Esophagus squamous epithelium (tissue), 4 donors: Measurements from ENCODE around the gene MAGI1.

Experiments
- POLR2A ChIP-seq, 4 donors: fragments of 450-650 bp; IDR thresholded peaks; one replicate each; pipeline ENCODE4 v1.6.1; 2017; ENCODE audit warnings: antibody characterized with exemption in 4 of 4, mild to moderate bottlenecking in 4 of 4, moderate library complexity in 3 of 4
- TF ChIP-seq, protein P1 (sequence below), 6 experiments: fragments of 450-650 bp in 4 of 6; fragments of 200-600 bp in 2 of 6; sonication (generic) in 2 of 6; IDR thresholded peaks; one replicate each; pipeline ENCODE4 v1.5.1; 2016 to 2019; ENCODE audit warnings: antibody characterized with exemption in 6 of 6, mild to moderate bottlenecking in 4 of 6, moderate library complexity in 4 of 6

DNA sequence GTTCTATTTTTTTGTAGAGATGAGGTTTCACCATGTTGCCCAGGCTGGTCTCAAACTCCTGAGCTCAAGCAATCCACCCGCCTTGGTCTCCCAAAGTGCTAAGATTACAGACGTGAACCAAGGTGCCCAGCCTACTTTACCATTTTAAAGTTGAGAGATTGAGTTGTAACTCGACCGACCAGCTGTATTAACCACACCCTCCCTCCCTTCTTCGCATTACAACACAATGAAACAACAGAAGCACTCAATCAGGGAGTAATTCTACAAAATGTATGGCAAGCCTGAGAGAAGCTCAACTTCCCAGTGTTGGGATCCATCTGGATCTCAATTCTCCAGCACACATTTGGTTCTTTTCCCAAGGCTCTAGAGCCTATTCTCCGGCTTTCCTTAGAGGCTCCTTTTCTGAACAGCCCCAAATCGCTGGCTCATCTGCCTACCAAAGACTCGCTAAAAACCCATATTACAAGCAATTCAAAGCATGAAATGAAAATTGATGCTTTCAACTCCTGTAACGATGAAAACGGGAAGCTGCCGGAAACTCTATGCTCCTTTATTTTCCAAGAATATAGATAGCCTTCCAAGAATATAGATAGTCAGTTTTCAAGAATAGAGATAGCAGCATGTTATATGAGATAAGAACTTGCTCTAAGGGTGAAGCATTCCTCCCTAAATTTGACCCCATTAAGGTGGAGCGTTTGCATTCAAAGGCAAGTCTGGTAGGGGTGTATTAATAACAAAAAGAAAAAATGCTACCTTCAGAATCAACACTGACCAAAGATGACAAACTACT, 450.9 kb downstream of the MAGI1 start:
- TF ChIP-seq, protein P1, sequence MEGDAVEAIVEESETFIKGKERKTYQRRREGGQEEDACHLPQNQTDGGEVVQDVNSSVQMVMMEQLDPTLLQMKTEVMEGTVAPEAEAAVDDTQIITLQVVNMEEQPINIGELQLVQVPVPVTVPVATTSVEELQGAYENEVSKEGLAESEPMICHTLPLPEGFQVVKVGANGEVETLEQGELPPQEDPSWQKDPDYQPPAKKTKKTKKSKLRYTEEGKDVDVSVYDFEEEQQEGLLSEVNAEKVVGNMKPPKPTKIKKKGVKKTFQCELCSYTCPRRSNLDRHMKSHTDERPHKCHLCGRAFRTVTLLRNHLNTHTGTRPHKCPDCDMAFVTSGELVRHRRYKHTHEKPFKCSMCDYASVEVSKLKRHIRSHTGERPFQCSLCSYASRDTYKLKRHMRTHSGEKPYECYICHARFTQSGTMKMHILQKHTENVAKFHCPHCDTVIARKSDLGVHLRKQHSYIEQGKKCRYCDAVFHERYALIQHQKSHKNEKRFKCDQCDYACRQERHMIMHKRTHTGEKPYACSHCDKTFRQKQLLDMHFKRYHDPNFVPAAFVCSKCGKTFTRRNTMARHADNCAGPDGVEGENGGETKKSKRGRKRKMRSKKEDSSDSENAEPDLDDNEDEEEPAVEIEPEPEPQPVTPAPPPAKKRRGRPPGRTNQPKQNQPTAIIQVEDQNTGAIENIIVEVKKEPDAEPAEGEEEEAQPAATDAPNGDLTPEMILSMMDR (IDR thresholded peaks at IDR 0.05) = no peak
- TF ChIP-seq POLR2A (IDR thresholded peaks at IDR 0.05) = no peak
